CD14-positive monocyte (primary cell): ENCODE measurements around the gene TBCK. TPM values are rescaled to one million over a fixed set of nuclear protein-coding genes. Genes with fewer than 3 reads are reported as not detected.

ENCODE experiments used
- DNase-seq, 3 donors: peaks; one replicate each; pipeline ENCODE4 v3.0.0-alpha.2; 2011 to 2022
- H2AFZ ChIP-seq: 2 replicates; pipeline ENCODE4 v1.6.0; 2012; ENCODE audit warnings: mild to moderate bottlenecking, low read depth, low read length, inconsistent platforms; ENCODE audit not compliant: insufficient read depth, poor library complexity, severe bottlenecking
- H3K27ac ChIP-seq, 2 donors: 1 replicate in 1 of 2; 2 replicates in 1 of 2; pipeline ENCODE4 v1.5.1; 2012 to 2013; ENCODE audit warnings: low read length in 2 of 2, control low read depth in 1 of 2, inconsistent platforms in 1 of 2, low read depth in 1 of 2, mild to moderate bottlenecking in 1 of 2
- H3K27me3 ChIP-seq, 2 donors: one replicate each; pipeline versions ENCODE4 v1.6.0 to v1.6.1; 2011 to 2013; ENCODE audit warnings: low read length in 2 of 2; ENCODE audit not compliant: control insufficient read depth in 2 of 2, insufficient read depth in 2 of 2
- H3K36me3 ChIP-seq, 2 donors: replicated peaks in 1 of 2; 1 replicate in 1 of 2; 2 replicates in 1 of 2; pipeline versions ENCODE4 v1.5.1 to v1.6.1; 2012 to 2013; ENCODE audit warnings: low read length in 2 of 2, control low read depth in 1 of 2, inconsistent platforms in 1 of 2, mild to moderate bottlenecking in 1 of 2; ENCODE audit not compliant: insufficient read depth in 2 of 2, control insufficient read depth in 1 of 2
- H3K4me1 ChIP-seq, 2 donors: 1 replicate in 1 of 2; 2 replicates in 1 of 2; pipeline versions ENCODE4 v1.5.1 to v1.6.1; 2012 to 2013; ENCODE audit warnings: low read length in 2 of 2, control low read depth in 1 of 2, inconsistent platforms in 1 of 2, mild to moderate bottlenecking in 1 of 2, moderate library complexity in 1 of 2; ENCODE audit not compliant: insufficient read depth in 2 of 2, control insufficient read depth in 1 of 2
- H3K4me2 ChIP-seq: replicated peaks from 2 replicates; pipeline ENCODE3; 2012; ENCODE audit warnings: low read length, moderate library complexity, mild to moderate bottlenecking; ENCODE audit not compliant: poor library complexity, severe bottlenecking; ENCODE audit errors: extremely low read depth
- H3K4me3 ChIP-seq, 3 experiments: fragments of 200-600 bp in 1 of 3; sonication (generic) in 1 of 3; replicated peaks in 1 of 3; 1 replicate in 2 of 3; 2 replicates in 1 of 3; pipeline ENCODE4 v1.5.1; 2011 to 2013; ENCODE audit warnings: low read length in 3 of 3, mild to moderate bottlenecking in 3 of 3, control low read depth in 2 of 3, low read depth in 2 of 3, inconsistent platforms in 1 of 3, moderate library complexity in 1 of 3
- H3K79me2 ChIP-seq: 2 replicates; pipeline ENCODE4 v1.6.0; 2012; ENCODE audit warnings: mild to moderate bottlenecking, control low read depth, inconsistent platforms, low read length, moderate library complexity; ENCODE audit not compliant: insufficient read depth
- H3K9ac ChIP-seq: 2 replicates; pipeline ENCODE4 v1.6.0; 2017; ENCODE audit warnings: low read length, mild to moderate bottlenecking; ENCODE audit not compliant: insufficient read depth, poor library complexity, severe bottlenecking
- H3K9me3 ChIP-seq, 2 donors: replicated peaks in 1 of 2; 1 replicate in 1 of 2; 2 replicates in 1 of 2; pipeline versions ENCODE4 v1.5.1 to v1.6.1; 2012 to 2013; ENCODE audit warnings: low read length in 2 of 2, control low read depth in 1 of 2; ENCODE audit not compliant: control insufficient read depth in 1 of 2, insufficient read depth in 1 of 2
- H4K20me1 ChIP-seq: 2 replicates; pipeline ENCODE4 v1.6.0; 2012; ENCODE audit warnings: mild to moderate bottlenecking, low read length, control low read depth, moderate library complexity; ENCODE audit not compliant: insufficient read depth
- H3K27ac Mint-ChIP-seq, 7 donors: one replicate each; pipeline ENCODE4 v1.8.0; 2020; ENCODE audit warnings: mild to moderate bottlenecking in 7 of 7, mixed read lengths in 7 of 7, moderate library complexity in 6 of 7, inconsistent platforms in 2 of 7
- H3K27me3 Mint-ChIP-seq, 3 donors: one replicate each; pipeline ENCODE4 v1.8.0; 2021 to 2022; ENCODE audit warnings: low read depth in 3 of 3, mild to moderate bottlenecking in 3 of 3, mixed read lengths in 3 of 3, moderate library complexity in 3 of 3, inconsistent platforms in 1 of 3
- H3K36me3 Mint-ChIP-seq, 2 donors: one replicate each; pipeline ENCODE4 v1.8.0; 2020; ENCODE audit warnings: mixed read lengths in 2 of 2, inconsistent platforms in 1 of 2, mild to moderate bottlenecking in 1 of 2
- H3K4me1 Mint-ChIP-seq: one replicate; pipeline ENCODE4 v1.8.0; 2020; ENCODE audit warnings: mild to moderate bottlenecking, mixed read lengths
- H3K4me3 Mint-ChIP-seq, 2 donors: one replicate each; pipeline ENCODE4 v1.8.0; 2020; ENCODE audit warnings: mild to moderate bottlenecking in 2 of 2, mixed read lengths in 2 of 2, moderate library complexity in 1 of 2
- H3K9me3 Mint-ChIP-seq, 7 donors: one replicate each; pipeline ENCODE4 v1.8.0; 2020 to 2022; ENCODE audit warnings: mixed read lengths in 7 of 7, mild to moderate bottlenecking in 6 of 7, moderate library complexity in 6 of 7, inconsistent platforms in 2 of 7
- CTCF ChIP-seq: fragments of 200-600 bp; IDR thresholded peaks from one replicate; pipeline ENCODE4 v1.8.0; 2022; ENCODE audit warnings: antibody characterized with exemption, mild to moderate bottlenecking
- WGBS: methylation state at CpG from one replicate; pipeline ENCODE4 v1.1.5; 2013; ENCODE audit warnings: missing lambda C conversion rate; ENCODE audit not compliant: insufficient coverage; 5-methylcytosine and 5-hydroxymethylcytosine counted together
- intact Hi-C, 2 donors: fragments of 100-400 bp; cut with micrococcal nuclease; formaldehyde crosslinking; loops; one replicate each; pipeline versions ENCODE4 v1.15.0 to v1.15.1; 2023
- polyA plus RNA-seq, 3 donors: library from polyadenylated mRNA; depleted of rRNA in 1 of 3; unstranded in 2 of 3; stranded (reverse) in 1 of 3; fragments of 300-500 nt in 2 of 3; fragments of >200 nt in 1 of 3; fragmentation: Illumina TruSeq in 2 of 3; gene quantifications; 1 replicate in 2 of 3; 2 replicates in 1 of 3; pipeline ENCODE4 v1.2.3, GENCODE V29; 2012 to 2021

TBCK gene
- polyA plus RNA-seq, 3 donors: 8.0 to 14.0 (median 12.5) TPM

GRCh38 chr4:106149911-106150310 lies 166.1 kb downstream of the TBCK start:
- Histone ChIP-seq H3K79me2 (no peaks in the 10 kb centered on the region), H4K20me1 (no peaks in the 10 kb centered on the region), H3K4me1 (no peaks in the 10 kb centered on the region), H3K9ac (no peak overlapping the region), H3K27me3 (no peaks in the 10 kb centered on the region), H3K4me3 (no peak overlapping the region), H3K27ac (no peak overlapping the region), H3K9me3 (peaks cover 6 to 9% of the 10 kb centered on the region in 2 donors), H2AFZ (no peak overlapping the region), H3K4me2 (no peak overlapping the region), H3K36me3 (no peaks in the 10 kb centered on the region)
- no peak for DNase-seq
- 100% methylated on average over 1 of the region's 2 CpGs for WGBS
- Mint-ChIP-seq H3K27me3 (peaks cover 0 to 3% (median 0%) of the 10 kb centered on the region in 3 donors), H3K27ac (no peak overlapping the region), H3K36me3 (peaks cover 5 to 16% of the 10 kb centered on the region in 2 donors), H3K9me3 (peaks cover 7 to 22% (median 14%) of the 10 kb centered on the region in 7 donors), H3K4me1 (no peaks in the 10 kb centered on the region), H3K4me3 (no peak overlapping the region)
- TF ChIP-seq CTCF: no peak
- intact Hi-C loops: no loop called here

GRCh38 chr4:106149026-106149425 lies 167.0 kb downstream of the TBCK start:
- Histone ChIP-seq H3K4me2 (no peak overlapping the region), H3K9me3 (peaks cover 6 to 9% of the 10 kb centered on the region in 2 donors), H2AFZ (no peak overlapping the region), H3K36me3 (no peaks in the 10 kb centered on the region), H3K9ac (no peak overlapping the region), H3K79me2 (no peaks in the 10 kb centered on the region), H3K27ac (no peak overlapping the region), H3K27me3 (no peaks in the 10 kb centered on the region), H4K20me1 (no peaks in the 10 kb centered on the region), H3K4me1 (no peaks in the 10 kb centered on the region), H3K4me3 (no peak overlapping the region)
- Mint-ChIP-seq H3K4me1 (no peaks in the 10 kb centered on the region), H3K36me3 (peaks cover 4 to 12% of the 10 kb centered on the region in 2 donors), H3K27me3 (peaks cover 0 to 3% (median 0%) of the 10 kb centered on the region in 3 donors), H3K27ac (no peak overlapping the region), H3K4me3 (no peak overlapping the region), H3K9me3 (peaks cover 7 to 22% (median 15%) of the 10 kb centered on the region in 7 donors)
- intact Hi-C loops: no loop called here
- no peak for DNase-seq
- 100% methylated on average over 1 of the region's 1 CpG for WGBS
- no peak for TF ChIP-seq CTCF
